GM12891 (cell line): ENCODE data around the gene SLCO4A1.

Experiments
- POLR2A ChIP-seq: IDR thresholded peaks from 2 replicates; pipeline ENCODE4 v1.6.1; 2011; ENCODE audit warnings: low read depth, low read length, control low read depth
- TAF1 ChIP-seq: IDR thresholded peaks from 2 replicates; pipeline ENCODE4 v1.6.1; 2011; ENCODE audit warnings: low read depth, low read length, control low read depth

DNA sequence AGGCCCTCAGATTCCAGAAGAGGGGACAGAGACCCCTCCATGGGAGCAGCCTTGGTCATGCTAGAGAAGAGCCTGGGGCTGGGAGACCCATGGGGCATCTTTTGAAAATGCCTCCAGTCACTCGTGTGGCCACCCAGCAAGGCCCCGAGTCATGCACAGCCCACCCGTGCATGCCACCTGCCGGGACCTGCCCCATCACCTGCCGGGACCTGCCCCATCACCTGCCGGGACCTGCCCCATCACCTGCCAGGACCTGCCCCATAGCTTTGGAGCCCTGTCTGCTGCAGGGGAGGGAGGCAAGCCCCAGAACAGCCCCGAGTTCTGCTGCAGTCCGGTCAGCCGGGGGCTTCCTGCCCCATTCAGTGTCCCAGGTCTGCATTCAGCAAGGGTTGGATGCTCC lies 37.5 kb upstream of the SLCO4A1 start:
- TF ChIP-seq TAF1 (no peak), POLR2A (no peak)
